OCI-LY3 (cell line): Measurements from ENCODE around the gene PLEKHB2.
"Not testable (repeated sequence)": the region's sequence is repeated elsewhere in the genome, so short reads cannot be mapped to it uniquely, and the experiment has no call there.

ENCODE experiments used
- CTCF ChIP-seq: fragments of 200-600, 300-600 bp; sonication (generic); IDR thresholded peaks from 2 replicates; pipeline ENCODE4 v1.5.1; 2014; ENCODE audit warnings: antibody characterized with exemption, low read length, low read depth
- EZH2phosphoT487 ChIP-seq: fragments of 200-600 bp; shearing (Covaris generic); IDR thresholded peaks from 2 replicates; pipeline ENCODE4 v1.6.1; 2018; ENCODE audit warnings: antibody characterized with exemption, mixed run types, low read depth

- not testable (repeated sequence) for TF ChIP-seq CTCF, EZH2phosphoT487
Observed at GRCh38 chr2:131193421-131193820, 88.3 kb downstream of the PLEKHB2 start.
